HEK293T (cell line): Measurements from ENCODE around the gene NR3C2.

Source experiments
- BHLHE40 ChIP-seq: fragments of 450-650 bp; IDR thresholded peaks from 2 replicates; pipeline ENCODE4 v1.6.1; 2016; ENCODE audit warnings: mild to moderate bottlenecking, moderate library complexity, borderline replicate concordance
- CTBP1 ChIP-seq: fragments of 450-650 bp; IDR thresholded peaks from 2 replicates; pipeline ENCODE4 v1.6.1; 2016; ENCODE audit warnings: borderline replicate concordance
- FOXA1 ChIP-seq: fragments of 450-650 bp; IDR thresholded peaks from 2 replicates; pipeline ENCODE4 v1.6.1; 2016; ENCODE audit warnings: mild to moderate bottlenecking
- FOXK2 ChIP-seq: fragments of 450-650 bp; IDR thresholded peaks from 2 replicates; pipeline ENCODE4 v1.6.1; 2016; ENCODE audit warnings: mild to moderate bottlenecking
- FOXM1 ChIP-seq: fragments of 450-650 bp; IDR thresholded peaks from 2 replicates; pipeline ENCODE4 v1.6.1; 2017; ENCODE audit warnings: mild to moderate bottlenecking, borderline replicate concordance
- L3MBTL2 ChIP-seq: fragments of 450-650 bp; conservative IDR thresholded peaks from 2 replicates; pipeline ENCODE4 v1.6.1; 2016; ENCODE audit warnings: mild to moderate bottlenecking
- LEF1 ChIP-seq: fragments of 450-650 bp; IDR thresholded peaks from 2 replicates; pipeline ENCODE4 v1.6.1; 2017; ENCODE audit warnings: mild to moderate bottlenecking, borderline replicate concordance
- PKNOX1 ChIP-seq: fragments of 450-650 bp; IDR thresholded peaks from 2 replicates; pipeline ENCODE4 v1.6.1; 2016
- SP1 ChIP-seq: fragments of 450-650 bp; IDR thresholded peaks from 2 replicates; pipeline ENCODE4 v1.6.1; 2017
- SUZ12 ChIP-seq: fragments of 450-650 bp; IDR thresholded peaks from 2 replicates; pipeline ENCODE4 v1.6.1; 2016; ENCODE audit warnings: mild to moderate bottlenecking
- TARDBP ChIP-seq: fragments of 450-650 bp; IDR thresholded peaks from 2 replicates; pipeline ENCODE4 v1.6.1; 2016
- ZNF384 ChIP-seq: fragments of 450-650 bp; IDR thresholded peaks from 2 replicates; pipeline ENCODE4 v1.6.1; 2016

- TF ChIP-seq SP1 (no peak), FOXM1 (no peak), ZNF384 (no peak), BHLHE40 (no peak), FOXA1 (no peak), CTBP1 (no peak), FOXK2 (no peak), PKNOX1 (no peak), SUZ12 (no peak), L3MBTL2 (no peak), LEF1 (no peak), TARDBP (no peak)
These were observed 360.9 kb downstream of the NR3C2 start for GRCh38 chr4:148081267-148081666.
